HG02588 (cell line): Measurements from ENCODE around the gene TMEM259.

ENCODE experiments used
- ATAC-seq: cut with Tn5 transposase; IDR thresholded peaks from one replicate; pipeline ENCODE4 v1.9.1; 2021; ENCODE audit warnings: mild to moderate bottlenecking, moderate library complexity; ENCODE audit not compliant: unreplicated experiment

The TMEM259 gene

GRCh38 chr19:964116-964520 lies 56.8 kb downstream of the TMEM259 start:
- no peak for ATAC-seq

- ATAC-seq, result no peak
These were observed 57.4 kb downstream of the TMEM259 start for GRCh38 chr19:963486-963951.

- ATAC-seq, result no peak
These were observed 58.1 kb downstream of the TMEM259 start for GRCh38 chr19:962683-963400.

- ATAC-seq, result no peak
These were observed 58.9 kb downstream of the TMEM259 start for GRCh38 chr19:961866-962620.

GRCh38 chr19:960601-960938 lies 60.4 kb downstream of the TMEM259 start:
- ATAC-seq, result no peak

GRCh38 chr19:960020-960419 lies 60.9 kb downstream of the TMEM259 start:
- ATAC-seq, result no peak
